GM12892 (cell line): ENCODE results near the gene CPS1.

Experiments used
- DNase-seq: peaks from one replicate; pipeline ENCODE4 v3.0.0; 2011; ENCODE audit not compliant: insufficient read length
- FAIRE-seq: peaks from 2 replicates; lab custom pipeline; 2011; peaks lifted over from hg19 to GRCh38; lab: Jason Lieb, UNC
- POLR2A ChIP-seq: IDR thresholded peaks from 2 replicates; pipeline ENCODE4 v1.6.1; 2011; ENCODE audit warnings: low read depth, low read length, control low read depth
- POLR2AphosphoS5 ChIP-seq: IDR thresholded peaks from 2 replicates; pipeline ENCODE4 v1.6.1; 2011; ENCODE audit warnings: low read depth, low read length, control low read depth
- TAF1 ChIP-seq: IDR thresholded peaks from 2 replicates; pipeline ENCODE4 v1.6.1; 2011; ENCODE audit warnings: low read depth, mild to moderate bottlenecking, control low read depth, low read length, borderline replicate concordance

CPS1 gene

GRCh38 chr2:210662560-210662959 lies 106.2 kb downstream of the CPS1 start:
- DNase-seq (no peak), FAIRE-seq (no peak)
- TF ChIP-seq POLR2A (no peak), TAF1 (no peak), POLR2AphosphoS5 (no peak)

- DNase-seq (no peak), FAIRE-seq (no peak)
- TF ChIP-seq POLR2AphosphoS5 (no peak), TAF1 (no peak), POLR2A (no peak)
Observed at GRCh38 chr2:210663631-210664089, 107.3 kb downstream of the CPS1 start.

GRCh38 chr2:210667711-210668110 lies 111.3 kb downstream of the CPS1 start:
- no peak for FAIRE-seq
- TF ChIP-seq POLR2AphosphoS5 (no peak), TAF1 (no peak), POLR2A (no peak)
- DNase-seq: no peak

- no peak for DNase-seq
- FAIRE-seq: no peak
- no peak for TF ChIP-seq POLR2AphosphoS5
- no peak for TF ChIP-seq TAF1
- no peak for TF ChIP-seq POLR2A
Observed at GRCh38 chr2:210671065-210671464, 114.7 kb downstream of the CPS1 start.

DNA sequence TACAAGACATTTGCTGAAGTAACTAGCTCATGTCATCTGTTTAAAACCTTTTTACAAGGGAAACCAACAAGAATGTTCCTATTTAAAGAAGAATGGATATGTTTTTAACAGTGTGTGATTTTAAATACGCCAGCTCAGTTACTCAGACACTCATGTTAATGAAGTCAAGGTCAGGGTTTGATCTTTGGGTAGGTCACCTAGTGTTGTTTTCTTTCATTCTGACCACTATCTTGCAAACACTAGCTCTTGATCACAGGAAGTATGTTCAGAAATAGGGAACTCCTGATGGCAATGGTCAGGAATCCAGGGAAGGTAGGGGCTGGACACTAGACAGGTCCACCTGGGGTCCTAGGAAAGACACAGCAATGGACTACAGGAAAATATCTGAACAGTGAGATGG lies 116.7 kb downstream of the CPS1 start:
- DNase-seq: no peak
- no peak for TF ChIP-seq TAF1
- no peak for FAIRE-seq

- FAIRE-seq (no peak), DNase-seq (no peak)
- TF ChIP-seq POLR2A (no peak), POLR2AphosphoS5 (no peak), TAF1 (no peak)
Observed at GRCh38 chr2:210676067-210676466, 119.7 kb downstream of the CPS1 start.

- FAIRE-seq (no peak), DNase-seq (no peak)
- TF ChIP-seq POLR2A (no peak), TAF1 (no peak), POLR2AphosphoS5 (no peak)
Observed at GRCh38 chr2:210681491-210681890, 125.1 kb downstream of the CPS1 start.

DNA sequence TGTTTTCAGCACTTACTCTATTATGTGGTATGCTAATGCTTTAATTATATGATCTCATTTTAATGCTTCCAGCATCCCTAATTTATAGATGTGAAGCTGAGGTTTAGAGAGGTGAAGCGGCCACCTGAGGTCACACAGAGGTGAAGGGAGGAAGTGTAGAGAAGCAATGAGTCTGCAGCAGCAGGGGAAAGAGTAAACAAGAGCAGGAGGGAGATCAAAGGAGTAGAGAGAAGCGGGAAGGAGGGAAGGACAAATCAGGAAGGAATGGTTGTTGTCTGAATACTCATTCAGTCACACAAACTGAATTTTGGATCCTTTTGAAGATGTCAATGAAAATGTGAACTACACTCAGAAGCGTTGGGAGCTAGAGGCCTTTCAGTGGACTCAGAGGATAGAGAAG lies 130.0 kb downstream of the CPS1 start:
- DNase-seq (no peak), FAIRE-seq (no peak)
- TF ChIP-seq POLR2AphosphoS5: no peak
- no peak for TF ChIP-seq POLR2A
- TF ChIP-seq TAF1: no peak

DNA sequence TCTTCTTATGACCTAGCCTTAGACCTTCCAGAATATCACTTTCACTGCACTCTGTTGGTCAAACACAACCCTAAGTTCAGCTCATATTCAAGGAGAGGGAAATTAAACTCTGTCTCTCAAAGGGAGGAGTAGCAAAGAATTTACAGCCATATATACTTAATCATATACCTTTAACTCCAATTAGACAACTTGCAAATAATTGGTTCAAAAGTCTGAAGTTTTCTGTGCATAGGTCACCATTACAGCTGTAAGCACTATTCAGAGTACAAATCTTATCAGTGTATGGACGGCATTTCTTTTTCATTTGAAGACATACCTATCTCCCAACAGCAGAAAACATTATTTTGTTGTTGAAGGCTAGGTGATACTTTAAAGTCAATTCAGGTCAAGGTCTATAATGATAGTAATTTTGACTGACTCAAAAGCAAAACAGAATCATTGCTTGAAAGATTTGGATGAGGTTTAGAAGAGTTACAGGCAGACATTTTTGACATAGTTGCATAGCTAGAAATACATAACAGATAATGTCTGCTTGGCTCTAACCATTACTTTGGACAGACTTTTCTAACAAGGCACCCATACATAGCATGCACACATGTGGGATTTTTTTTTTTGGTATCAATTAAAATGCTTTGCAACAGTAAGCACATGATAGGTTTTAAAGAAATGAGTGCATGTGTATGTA lies 131.5 kb downstream of the CPS1 start:
- TF ChIP-seq POLR2A (no peak), POLR2AphosphoS5 (no peak), TAF1 (no peak)
- DNase-seq (no peak), FAIRE-seq (no peak)

DNA sequence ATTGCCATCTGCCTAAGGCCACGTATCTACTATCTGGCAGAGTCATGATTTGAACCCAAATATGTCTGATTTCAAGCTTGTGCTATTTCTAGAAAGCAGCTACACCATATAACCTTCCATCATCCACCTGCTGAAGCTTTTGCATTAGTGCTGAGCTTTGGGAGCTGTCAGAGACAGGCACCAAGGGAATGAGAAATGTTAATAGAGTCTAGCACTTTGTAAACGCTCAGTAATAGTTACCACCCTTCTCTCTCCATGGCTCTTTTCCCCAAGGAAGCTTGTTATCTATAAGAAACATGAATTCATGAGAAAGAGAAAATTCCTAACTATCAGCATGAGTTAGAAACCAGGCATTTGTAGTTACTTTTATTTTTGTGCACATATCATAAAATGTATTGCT lies 151.5 kb downstream of the CPS1 start:
- DNase-seq (no peak), FAIRE-seq (no peak)
- TF ChIP-seq TAF1: no peak
- no peak for TF ChIP-seq POLR2A
- no peak for TF ChIP-seq POLR2AphosphoS5

DNA sequence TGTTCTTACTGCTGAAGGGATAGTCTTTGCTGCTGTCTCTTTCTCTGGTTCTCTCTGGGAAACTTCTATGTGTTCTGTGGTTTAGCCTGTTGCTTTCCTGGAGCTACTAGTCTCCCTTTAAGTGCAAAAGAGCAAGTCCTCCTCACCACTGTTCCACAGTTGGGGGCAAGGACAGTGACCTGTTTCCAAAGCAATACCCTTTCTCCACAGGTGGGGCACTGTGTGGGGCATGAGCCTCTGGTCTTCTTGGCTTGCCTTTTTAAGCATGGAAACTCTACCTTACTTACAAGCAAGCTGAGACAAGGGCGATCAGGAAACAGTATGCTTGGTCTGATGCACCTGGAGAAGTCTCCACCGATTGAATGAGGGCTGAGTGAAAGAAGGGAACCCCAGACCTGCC lies 156.7 kb downstream of the CPS1 start:
- FAIRE-seq (no peak), DNase-seq (no peak)
- no peak for TF ChIP-seq POLR2AphosphoS5
- no peak for TF ChIP-seq POLR2A
- TF ChIP-seq TAF1: no peak

- TF ChIP-seq POLR2AphosphoS5: no peak
- TF ChIP-seq TAF1: no peak
- no peak for TF ChIP-seq POLR2A
- DNase-seq: no peak
- no peak for FAIRE-seq
Observed at GRCh38 chr2:210715560-210716082, 159.2 kb downstream of the CPS1 start.

DNA sequence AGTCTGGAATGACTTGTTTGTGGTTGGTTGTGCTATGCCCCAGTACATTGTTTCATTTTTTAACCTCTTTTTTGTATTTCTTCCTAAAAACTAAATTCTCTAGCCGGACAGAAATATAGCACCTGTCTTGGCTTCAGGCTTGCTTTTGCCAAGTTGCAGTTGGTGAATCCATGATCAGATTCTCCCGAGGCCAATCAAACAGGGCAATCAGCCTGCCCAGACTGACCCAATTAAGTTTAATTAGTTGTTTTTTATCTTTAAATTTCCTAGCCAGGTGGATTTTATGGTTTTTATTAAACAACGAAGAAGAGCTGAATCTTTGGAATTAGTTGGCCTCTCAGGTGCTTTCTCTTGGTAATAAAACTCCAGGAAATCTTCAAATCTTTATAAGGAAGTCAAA lies 162.1 kb downstream of the CPS1 start:
- FAIRE-seq (no peak), DNase-seq (no peak)
- TF ChIP-seq POLR2AphosphoS5: no peak
- no peak for TF ChIP-seq POLR2A
- no peak for TF ChIP-seq TAF1

GRCh38 chr2:210722092-210722491 lies 165.7 kb downstream of the CPS1 start:
- no peak for FAIRE-seq
- no peak for DNase-seq
- TF ChIP-seq POLR2AphosphoS5: no peak
- TF ChIP-seq POLR2A: no peak
- no peak for TF ChIP-seq TAF1
